HG02884 (cell line): ENCODE measurements around the gene TDP1.
"Not testable (repeated sequence)": the region's sequence is repeated elsewhere in the genome, so short reads cannot be mapped to it uniquely, and the experiment has no call there.

Experiments used
- ATAC-seq: cut with Tn5 transposase; IDR thresholded peaks from one replicate; pipeline ENCODE4 v1.9.1; 2021; ENCODE audit warnings: mild to moderate bottlenecking, moderate library complexity; ENCODE audit not compliant: unreplicated experiment

TDP1 gene

GRCh38 chr14:90042496-90043252, 86.9 kb downstream of the TDP1 start:
- ATAC-seq: no peak

GRCh38 chr14:90045616-90046015, 89.9 kb downstream of the TDP1 start:
- ATAC-seq: no peak

- ATAC-seq: no peak
Observed at GRCh38 chr14:90049390-90049789, 93.7 kb downstream of the TDP1 start.

GRCh38 chr14:90050271-90050670, 94.5 kb downstream of the TDP1 start:
- no peak for ATAC-seq

GRCh38 chr14:90053044-90053443, 97.3 kb downstream of the TDP1 start:
- ATAC-seq: no peak

GRCh38 chr14:90054803-90055202, 99.1 kb downstream of the TDP1 start:
- no peak for ATAC-seq

- no peak for ATAC-seq
Observed at GRCh38 chr14:90056826-90057225, 101.1 kb downstream of the TDP1 start.

- ATAC-seq: no peak
Observed at GRCh38 chr14:90058876-90059458, 103.2 kb downstream of the TDP1 start.

- ATAC-seq: peak; percentile 58
Observed at GRCh38 chr14:90060312-90060964, 104.7 kb downstream of the TDP1 start.

- ATAC-seq: no peak
Observed at GRCh38 chr14:90060965-90061684, 105.4 kb downstream of the TDP1 start.

GRCh38 chr14:90061685-90062126, 106.0 kb downstream of the TDP1 start, which contains the start of gene KCNK13:
Gene KCNK13, plus strand, starts transcription at chr14:90061994. Its CDS starts 212 bp downstream, at chr14:90062206.
- ATAC-seq: no peak

GRCh38 chr14:90062127-90062794, 106.5 kb downstream of the TDP1 start:
- no peak for ATAC-seq

GRCh38 chr14:90062822-90063539, 107.3 kb downstream of the TDP1 start:
- ATAC-seq: no peak

GRCh38 chr14:90072350-90072749, 116.6 kb downstream of the TDP1 start:
- no peak for ATAC-seq

GRCh38 chr14:90079576-90079975, 123.8 kb downstream of the TDP1 start:
- ATAC-seq: no peak

- no peak for ATAC-seq
Observed at GRCh38 chr14:90087433-90087832, 131.7 kb downstream of the TDP1 start.

GRCh38 chr14:90088176-90088575, 132.4 kb downstream of the TDP1 start:
- ATAC-seq: no peak

- not testable (repeated sequence) for ATAC-seq
Observed at GRCh38 chr14:90089486-90089885, 133.8 kb downstream of the TDP1 start.

- ATAC-seq: no peak
Observed at GRCh38 chr14:90091393-90091792, 135.7 kb downstream of the TDP1 start.

- no peak for ATAC-seq
Observed at GRCh38 chr14:90093942-90094595, 138.3 kb downstream of the TDP1 start.
